ENCODE measurements around the gene CAST.

DNA sequence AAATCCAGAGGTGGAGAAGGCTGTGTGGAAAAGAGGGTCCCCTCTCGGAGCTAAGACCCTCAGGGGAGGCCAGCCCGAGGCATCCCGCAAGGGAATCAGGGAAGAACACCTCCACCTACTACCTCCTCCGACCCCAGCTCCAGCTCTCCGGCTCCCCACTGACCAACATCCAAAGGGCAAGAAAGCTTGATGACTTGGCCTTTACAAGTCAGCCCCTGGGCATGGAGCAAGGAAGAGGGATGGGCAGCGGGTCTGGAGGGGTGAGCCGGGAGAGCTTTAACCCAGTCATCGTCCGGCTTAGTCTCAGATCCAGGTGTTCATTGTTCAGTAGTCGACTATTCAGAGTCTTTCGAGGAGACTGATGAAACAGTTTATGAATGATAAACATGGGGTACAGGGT, 113.5 kb downstream of the CAST start:
- TF ChIP-seq GATA3 (IDR thresholded peaks at IDR 0.05; ENCODE audit: low read depth, low read length) (no peak), GATA2 (IDR thresholded peaks at IDR 0.05; ENCODE audit: low read depth, low read length) (no peak)

Data from SH-SY5Y (cell line).